ENCODE measurements around the gene SLC38A2. TPM values are rescaled to one million over a fixed set of nuclear protein-coding genes. Genes with fewer than 3 reads are reported as not detected.

The SLC38A2 gene
- polyA plus RNA-seq, 1 donor = 91.6 TPM

DNA sequence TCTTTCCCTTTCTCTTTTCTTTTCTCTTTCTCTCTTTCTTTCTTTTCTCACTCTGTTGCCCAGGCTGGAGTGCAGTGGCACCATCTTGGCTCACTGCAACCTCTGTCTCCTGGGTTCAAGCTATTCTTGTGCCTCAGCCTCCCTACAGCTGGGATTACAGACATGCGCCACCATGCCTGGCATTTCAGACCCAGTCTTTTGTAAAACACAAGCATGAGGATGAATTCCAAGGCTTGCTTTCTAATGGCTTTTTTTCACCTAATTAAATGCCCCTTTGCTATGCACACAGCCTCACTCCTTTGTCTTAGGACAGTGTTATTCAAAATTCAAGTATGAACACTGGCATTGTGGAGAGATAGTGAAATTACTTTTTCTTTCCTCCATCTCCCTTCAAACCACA lies 6.0 kb upstream of the SLC38A2 start:
- Histone ChIP-seq H3K36me3 (ENCODE audit: control insufficient read depth, insufficient read depth, low read length) (no peaks in the 10 kb centered on the region), H3K4me3 (ENCODE audit: low read length) (no peak overlapping the region), H3K4me1 (ENCODE audit: control insufficient read depth, insufficient read depth, low read length) (peaks cover 6% of the 10 kb centered on the region), H3K9me3 (ENCODE audit: control insufficient read depth, low read depth, low read length) (no peaks in the 10 kb centered on the region), H3K27ac (ENCODE audit: low read length) (no peak overlapping the region), H3K27me3 (ENCODE audit: control insufficient read depth, insufficient read depth, low read length) (peaks cover 4% of the 10 kb centered on the region)
- WGBS (ENCODE audit: insufficient coverage, low lambda C conversion rate) = no CpG with 5 or more reads among the region's 1 CpG
- no peak for DNase-seq

GRCh38 chr12:46377678-46378077 lies 5.1 kb upstream of the SLC38A2 start:
- WGBS (ENCODE audit: insufficient coverage, low lambda C conversion rate) = 93% methylated on average over 3 of the region's 3 CpGs
- Histone ChIP-seq H3K4me3 (ENCODE audit: low read length) (no peak overlapping the region), H3K36me3 (ENCODE audit: control insufficient read depth, insufficient read depth, low read length) (no peaks in the 10 kb centered on the region), H3K9me3 (ENCODE audit: control insufficient read depth, low read depth, low read length) (no peaks in the 10 kb centered on the region), H3K27me3 (ENCODE audit: control insufficient read depth, insufficient read depth, low read length) (peaks cover 6% of the 10 kb centered on the region), H3K27ac (ENCODE audit: low read length) (no peak overlapping the region), H3K4me1 (ENCODE audit: control insufficient read depth, insufficient read depth, low read length) (peaks cover 8% of the 10 kb centered on the region)
- no peak for DNase-seq

DNA sequence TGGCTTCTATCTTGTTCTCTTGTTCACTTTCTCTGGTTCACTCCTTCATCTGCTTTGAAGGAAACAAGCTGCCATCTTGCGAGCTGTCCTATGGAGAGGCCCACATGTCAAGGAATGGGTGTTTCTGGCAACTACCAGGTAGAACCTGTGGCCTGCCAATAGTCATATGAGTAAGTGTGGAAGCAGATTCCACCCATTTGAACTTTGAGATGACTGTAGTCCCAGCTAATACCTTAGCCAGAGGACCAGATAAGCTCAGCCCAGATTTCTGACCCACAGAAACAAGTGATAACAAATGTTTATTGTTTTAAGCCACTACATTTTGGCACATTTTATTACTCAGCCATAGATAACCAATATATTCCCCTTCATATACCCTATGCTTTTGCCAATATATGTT lies 4.0 kb upstream of the SLC38A2 start:
- Histone ChIP-seq H3K27ac (ENCODE audit: low read length) (no peak overlapping the region), H3K9me3 (ENCODE audit: control insufficient read depth, low read depth, low read length) (no peaks in the 10 kb centered on the region), H3K36me3 (ENCODE audit: control insufficient read depth, insufficient read depth, low read length) (no peaks in the 10 kb centered on the region), H3K4me3 (ENCODE audit: low read length) (no peak overlapping the region), H3K27me3 (ENCODE audit: control insufficient read depth, insufficient read depth, low read length) (peaks cover 6% of the 10 kb centered on the region), H3K4me1 (ENCODE audit: control insufficient read depth, insufficient read depth, low read length) (peaks cover 8% of the 10 kb centered on the region)
- DNase-seq = peak in 1 of 2 donors; percentile 53
- WGBS (ENCODE audit: insufficient coverage, low lambda C conversion rate) = no CpG with 5 or more reads among the region's 1 CpG

GRCh38 chr12:46374711-46375110 lies 2.1 kb upstream of the SLC38A2 start:
- 100% methylated on average over 1 of the region's 4 CpGs for WGBS (ENCODE audit: insufficient coverage, low lambda C conversion rate)

GRCh38 chr12:46374310-46374709 lies 1.7 kb upstream of the SLC38A2 start:
- Histone ChIP-seq H3K36me3 (ENCODE audit: control insufficient read depth, insufficient read depth, low read length) (peaks cover 7% of the 10 kb centered on the region), H3K4me1 (ENCODE audit: control insufficient read depth, insufficient read depth, low read length) (peaks cover 10% of the 10 kb centered on the region), H3K27ac (ENCODE audit: low read length) (no peak overlapping the region), H3K27me3 (ENCODE audit: control insufficient read depth, insufficient read depth, low read length) (peaks cover 6% of the 10 kb centered on the region), H3K9me3 (ENCODE audit: control insufficient read depth, low read depth, low read length) (no peaks in the 10 kb centered on the region), H3K4me3 (ENCODE audit: low read length) (no peak overlapping the region)
- WGBS (ENCODE audit: insufficient coverage, low lambda C conversion rate) = no CpG with 5 or more reads among the region's 1 CpG
- no peak for DNase-seq

More at GRCh38 chr12:46374711-46375110, 2.1 kb upstream of the SLC38A2 start:
- peaks cover 6% of the 10 kb centered on the region for H3K27me3 ChIP-seq (ENCODE audit: control insufficient read depth, insufficient read depth, low read length)
- no peak overlapping the region for H3K27ac ChIP-seq (ENCODE audit: low read length)
- H3K36me3 ChIP-seq (ENCODE audit: control insufficient read depth, insufficient read depth, low read length) = peaks cover 4% of the 10 kb centered on the region
- H3K9me3 ChIP-seq (ENCODE audit: control insufficient read depth, low read depth, low read length) = no peaks in the 10 kb centered on the region
- peaks cover 8% of the 10 kb centered on the region for H3K4me1 ChIP-seq (ENCODE audit: control insufficient read depth, insufficient read depth, low read length)
- DNase-seq = no peak
- no peak overlapping the region for H3K4me3 ChIP-seq (ENCODE audit: low read length)

DNA sequence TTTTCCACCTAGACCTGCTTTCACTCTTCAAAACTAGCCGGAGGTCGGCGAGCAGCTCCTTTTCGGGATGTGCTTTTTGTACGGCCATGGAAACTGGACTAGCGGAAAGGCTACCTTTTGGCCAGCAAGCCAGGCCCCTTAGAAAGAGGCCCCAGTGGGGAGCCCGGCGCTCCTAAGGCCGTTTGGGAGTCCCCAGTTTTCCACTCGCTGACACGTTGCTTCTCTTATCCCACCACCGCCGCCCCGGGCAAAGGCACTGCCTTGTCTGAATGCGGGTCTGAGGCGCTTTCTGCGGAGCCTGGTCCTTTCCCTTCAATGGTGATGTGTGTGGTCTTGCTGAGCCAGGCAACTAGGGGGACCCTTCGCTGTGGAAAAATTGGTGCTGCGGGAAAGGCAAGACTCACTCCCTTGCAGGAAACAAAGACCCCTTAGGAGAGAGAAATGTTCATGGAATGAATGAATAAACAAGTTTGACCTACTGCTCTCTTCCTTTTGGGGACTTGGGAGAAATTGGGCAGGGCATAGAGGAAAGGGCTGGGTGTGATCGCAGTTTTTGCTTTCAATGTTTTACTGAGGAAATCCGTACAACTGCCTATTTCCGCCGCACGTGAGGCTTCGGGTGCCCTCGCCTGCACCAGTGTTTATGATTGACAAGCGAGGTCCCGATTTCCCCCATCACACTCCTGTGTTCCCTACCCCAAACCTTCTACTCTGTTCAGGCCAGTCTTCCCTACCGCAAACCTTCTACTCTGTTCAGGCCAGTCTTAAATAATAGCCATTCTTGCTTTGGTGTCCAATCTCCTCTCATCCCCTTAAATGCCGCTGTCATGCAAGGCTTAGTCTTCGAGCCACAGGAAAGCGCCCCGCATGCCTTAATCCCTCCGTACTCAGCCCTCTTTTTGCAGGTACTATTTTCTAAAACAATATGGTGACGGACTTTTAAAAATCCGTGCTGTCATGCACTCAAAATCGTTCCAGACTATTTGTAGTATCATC lies 1.0 kb upstream of the SLC38A2 start:
- WGBS (ENCODE audit: insufficient coverage, low lambda C conversion rate) = 0% methylated on average over 4 of the region's 37 CpGs
- Histone ChIP-seq H3K4me3 (ENCODE audit: low read length) (peak overlapping the region; percentile 70), H3K36me3 (ENCODE audit: control insufficient read depth, insufficient read depth, low read length) (peaks cover 10% of the 10 kb centered on the region), H3K9me3 (ENCODE audit: control insufficient read depth, low read depth, low read length) (no peaks in the 10 kb centered on the region), H3K27ac (ENCODE audit: low read length) (peak overlapping the region; percentile 78), H3K4me1 (ENCODE audit: control insufficient read depth, insufficient read depth, low read length) (peaks cover 16% of the 10 kb centered on the region), H3K27me3 (ENCODE audit: control insufficient read depth, insufficient read depth, low read length) (peaks cover 6% of the 10 kb centered on the region)
- peak in 1 of 2 donors; percentile 75 for DNase-seq

- Histone ChIP-seq H3K4me3 (ENCODE audit: low read length) (peak overlapping the region; percentile 89), H3K27ac (ENCODE audit: low read length) (peak overlapping the region; percentile 92), H3K36me3 (ENCODE audit: control insufficient read depth, insufficient read depth, low read length) (peaks cover 25% of the 10 kb centered on the region), H3K27me3 (ENCODE audit: control insufficient read depth, insufficient read depth, low read length) (peaks cover 6% of the 10 kb centered on the region), H3K4me1 (ENCODE audit: control insufficient read depth, insufficient read depth, low read length) (peaks cover 23% of the 10 kb centered on the region), H3K9me3 (ENCODE audit: control insufficient read depth, low read depth, low read length) (no peaks in the 10 kb centered on the region)
- peak; percentile 40 to 77 for DNase-seq
- whole genome bisulfite sequencing (ENCODE audit: insufficient coverage, low lambda C conversion rate) = 4% methylated on average over 4 of the region's 74 CpGs
Measured at GRCh38 chr12:46371718-46372543, 642 bp downstream of the SLC38A2 start.

DNA sequence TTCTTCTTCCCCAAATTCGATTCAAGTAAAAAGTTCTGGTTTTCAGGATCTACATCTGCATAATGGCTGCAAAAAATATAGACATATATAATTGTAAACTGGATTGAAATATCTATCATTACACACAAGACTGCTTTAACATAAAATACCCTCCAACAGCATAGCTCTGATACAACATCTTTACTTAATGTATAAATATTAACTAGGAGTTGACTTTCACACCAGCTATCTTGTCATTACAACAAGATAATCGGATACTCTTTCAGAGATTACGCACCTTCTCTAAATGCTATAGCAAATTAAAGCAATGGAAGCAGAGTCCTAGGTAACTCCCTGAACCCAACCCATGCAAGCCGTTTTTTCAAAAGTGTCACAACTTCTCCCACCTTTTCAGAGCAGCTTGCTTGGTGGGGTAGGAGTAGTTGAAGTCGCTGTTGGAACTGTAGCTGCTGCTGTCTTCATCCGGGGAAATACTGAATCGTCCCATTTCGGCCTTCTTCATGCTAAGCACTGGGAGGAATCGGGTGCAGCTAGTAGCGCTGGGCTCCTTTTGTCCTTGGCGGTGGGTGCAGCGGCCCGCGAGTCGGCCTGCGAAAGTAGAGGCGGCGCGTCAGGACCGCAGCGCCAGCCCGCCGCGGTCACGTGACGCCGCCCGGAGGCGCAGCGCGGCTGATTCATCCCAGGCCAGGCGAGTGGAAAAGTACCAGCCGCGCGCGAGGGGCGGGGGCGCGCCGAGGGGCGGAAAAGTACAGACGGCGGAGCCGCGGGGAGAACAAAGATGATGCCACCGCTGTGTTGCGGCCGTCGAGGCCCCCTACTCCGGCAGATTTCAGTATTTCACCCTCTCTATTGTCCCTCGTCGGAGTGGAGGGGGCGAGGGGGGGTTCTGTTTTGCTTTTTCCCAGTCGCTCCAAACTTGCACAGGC lies 1.5 kb downstream of the SLC38A2 start:
- Histone ChIP-seq H3K27me3 (ENCODE audit: control insufficient read depth, insufficient read depth, low read length) (peaks cover 6% of the 10 kb centered on the region), H3K4me1 (ENCODE audit: control insufficient read depth, insufficient read depth, low read length) (peaks cover 23% of the 10 kb centered on the region), H3K27ac (ENCODE audit: low read length) (peak overlapping the region; percentile 92), H3K9me3 (ENCODE audit: control insufficient read depth, low read depth, low read length) (no peaks in the 10 kb centered on the region), H3K4me3 (ENCODE audit: low read length) (peak overlapping the region; percentile 89), H3K36me3 (ENCODE audit: control insufficient read depth, insufficient read depth, low read length) (peaks cover 33% of the 10 kb centered on the region)
- peak; percentile 89 to 90 for DNase-seq
- WGBS (ENCODE audit: insufficient coverage, low lambda C conversion rate) = no CpG with 5 or more reads among the region's 54 CpGs

DNA sequence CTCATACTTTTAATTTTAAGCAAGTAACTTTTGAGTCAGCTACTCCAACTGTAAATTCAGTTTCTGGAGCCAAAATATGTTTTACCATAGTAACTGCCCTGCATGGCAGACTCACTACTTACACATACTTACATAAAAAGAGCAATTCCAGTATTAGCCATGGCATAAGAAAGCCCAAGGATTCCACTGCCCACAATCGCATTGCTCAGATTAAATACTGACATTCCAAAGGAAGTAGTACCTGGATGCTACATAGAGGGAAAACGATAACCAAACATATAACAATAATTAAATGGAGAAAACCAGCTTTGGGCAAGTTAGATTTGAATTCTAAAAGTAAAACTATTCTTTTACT lies 2.2 kb downstream of the SLC38A2 start:
- Histone ChIP-seq H3K9me3 (ENCODE audit: control insufficient read depth, low read depth, low read length) (no peaks in the 10 kb centered on the region), H3K4me3 (ENCODE audit: low read length) (peak overlapping the region; percentile 89), H3K27me3 (ENCODE audit: control insufficient read depth, insufficient read depth, low read length) (peaks cover 6% of the 10 kb centered on the region), H3K27ac (ENCODE audit: low read length) (peak overlapping the region; percentile 92), H3K4me1 (ENCODE audit: control insufficient read depth, insufficient read depth, low read length) (peaks cover 23% of the 10 kb centered on the region), H3K36me3 (ENCODE audit: control insufficient read depth, insufficient read depth, low read length) (peaks cover 38% of the 10 kb centered on the region)
- 0% methylated on average over 2 of the region's 2 CpGs for WGBS (ENCODE audit: insufficient coverage, low lambda C conversion rate)
- DNase-seq = no peak

Data from large intestine (tissue), 3 donors.